Stimulated activated CD4-positive, alpha-beta T cell treated with anti-CD3 and anti-CD28 coated beads, Interleukin-15, amount 100 ng/mL, for 1 hour (primary cell): ENCODE data around the gene GPA33.
"Not testable (repeated sequence)": the region's sequence is repeated elsewhere in the genome, so short reads cannot be mapped to it uniquely, and the experiment has no call there.

Experiments
- DNase-seq, 2 donors: peaks; one replicate each; pipeline ENCODE4 v3.0.0-alpha.2; 2020; ENCODE audit warnings: low read depth in 1 of 2, low spot score in 1 of 2

The GPA33 gene

DNA sequence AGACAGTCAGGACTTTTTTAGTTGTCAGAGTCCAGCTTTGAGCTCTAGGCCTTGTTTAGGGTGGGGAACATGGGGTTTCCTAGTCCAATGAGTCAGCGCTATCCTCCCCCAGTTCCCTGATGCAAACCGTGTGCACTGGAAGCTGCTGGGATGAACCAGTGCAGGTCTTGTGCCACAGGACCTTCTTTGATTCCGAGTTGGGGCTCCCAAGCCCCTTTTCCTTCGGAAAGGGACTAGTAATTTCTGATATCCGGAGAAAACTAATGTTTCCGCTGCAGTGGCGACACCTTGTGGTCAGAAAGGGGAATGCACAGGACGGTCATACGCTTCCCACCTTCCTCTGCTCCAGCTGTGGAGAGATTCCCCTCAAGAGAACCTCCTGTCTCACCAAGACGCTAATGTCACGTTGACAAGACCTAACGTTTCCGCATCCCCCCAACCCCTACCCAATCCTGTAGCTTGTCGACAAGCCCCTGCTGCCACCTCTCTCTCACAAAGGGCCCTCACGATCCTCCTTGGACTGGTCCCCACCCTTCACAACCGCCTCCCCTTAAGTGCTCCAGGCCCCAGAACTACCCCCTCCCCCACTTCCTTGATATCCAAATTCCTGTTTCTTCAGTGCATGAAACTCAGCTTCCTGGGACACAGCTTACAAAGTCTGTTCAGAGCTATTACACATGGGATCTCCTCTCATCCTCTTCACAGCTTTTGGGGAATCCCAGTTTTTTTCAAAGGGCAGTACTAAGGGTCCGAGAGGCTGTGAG is 30.9 kb downstream of the GPA33 start:
- peak; percentile 37 to 62 for DNase-seq

DNA sequence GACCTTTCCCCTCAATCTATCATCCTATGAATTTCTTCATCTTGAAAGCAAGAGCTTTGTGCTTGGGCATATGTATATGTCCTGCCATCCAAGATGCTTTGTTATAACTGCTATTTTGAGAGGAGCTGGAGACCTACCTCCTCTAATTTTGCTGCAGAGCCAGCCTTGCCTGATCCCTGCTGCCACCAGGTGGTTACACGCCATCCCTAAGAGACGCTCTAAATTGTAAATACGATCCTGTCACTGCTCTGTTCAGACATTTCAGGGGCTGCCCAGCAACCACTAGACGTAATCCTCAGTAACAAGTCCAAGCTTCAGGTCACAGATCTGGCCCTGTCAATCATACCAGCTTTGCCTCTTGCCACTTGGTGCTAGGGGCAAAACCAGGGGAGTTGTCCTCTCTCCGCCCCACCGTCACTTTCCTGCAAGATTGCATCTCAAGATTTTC is 32.9 kb downstream of the GPA33 start:
- DNase-seq, result no peak

DNA sequence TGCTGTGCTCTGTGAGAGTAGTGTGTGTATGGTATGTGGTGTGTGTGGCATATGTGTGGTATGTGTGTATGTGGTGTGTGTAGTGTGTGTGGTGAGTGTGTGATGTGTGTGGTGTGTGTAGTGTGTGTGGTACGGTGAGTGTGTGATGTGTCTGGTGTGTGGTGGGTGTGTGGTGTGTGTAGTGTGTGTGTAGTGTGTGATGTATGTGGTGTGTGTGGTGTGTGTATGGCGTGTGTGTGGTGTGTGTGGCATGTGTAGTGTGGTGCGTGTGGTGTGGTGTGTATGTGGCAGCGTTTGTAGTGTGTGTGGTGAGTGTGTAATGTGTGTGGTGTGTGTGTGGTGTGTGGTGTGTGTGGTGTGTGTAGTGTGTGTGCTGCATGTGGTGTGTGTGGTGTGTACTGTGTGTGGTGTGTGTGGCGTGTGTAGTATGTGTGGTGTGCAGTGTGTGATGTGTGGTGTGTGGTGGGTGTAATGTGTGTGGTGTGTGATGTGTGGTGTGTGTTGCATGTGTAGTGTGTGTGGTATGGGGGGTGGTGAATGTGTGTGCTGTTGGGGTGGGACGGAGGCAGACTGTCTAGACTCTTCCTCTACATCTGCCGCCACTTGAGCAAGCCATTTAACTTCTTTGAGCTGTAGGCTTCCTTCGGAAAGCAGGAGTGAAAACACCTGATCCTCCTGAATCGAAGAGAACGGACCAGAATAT is 33.5 kb downstream of the GPA33 start:
- DNase-seq, result no peak

- DNase-seq, result no peak
These were observed 35.1 kb downstream of the GPA33 start for GRCh38 chr1:167054946-167055630.

GRCh38 chr1:167054531-167054930 is 35.6 kb downstream of the GPA33 start:
- no peak for DNase-seq

DNA sequence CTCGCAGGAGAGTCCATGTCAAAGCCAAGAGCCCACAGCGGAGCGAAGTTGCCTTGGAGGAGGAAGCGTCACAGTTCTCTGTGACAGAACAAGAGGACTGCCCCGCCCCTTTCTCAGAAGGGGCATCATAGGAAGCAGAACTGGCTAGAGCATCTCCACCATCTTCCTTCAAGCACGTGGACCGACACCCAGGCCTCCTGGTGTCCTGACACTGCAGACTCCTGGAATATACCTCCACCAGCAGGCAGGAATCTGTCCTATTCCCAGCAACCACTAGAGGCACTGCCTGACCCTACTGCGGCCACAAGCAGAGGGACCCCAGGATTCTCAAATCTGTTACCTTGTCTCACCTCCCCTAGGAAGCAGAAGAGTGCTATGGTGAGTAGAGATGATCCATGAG is 37.8 kb downstream of the GPA33 start:
- DNase-seq, result no peak

GRCh38 chr1:167051907-167052306 is 38.3 kb downstream of the GPA33 start:
- no peak for DNase-seq

DNA sequence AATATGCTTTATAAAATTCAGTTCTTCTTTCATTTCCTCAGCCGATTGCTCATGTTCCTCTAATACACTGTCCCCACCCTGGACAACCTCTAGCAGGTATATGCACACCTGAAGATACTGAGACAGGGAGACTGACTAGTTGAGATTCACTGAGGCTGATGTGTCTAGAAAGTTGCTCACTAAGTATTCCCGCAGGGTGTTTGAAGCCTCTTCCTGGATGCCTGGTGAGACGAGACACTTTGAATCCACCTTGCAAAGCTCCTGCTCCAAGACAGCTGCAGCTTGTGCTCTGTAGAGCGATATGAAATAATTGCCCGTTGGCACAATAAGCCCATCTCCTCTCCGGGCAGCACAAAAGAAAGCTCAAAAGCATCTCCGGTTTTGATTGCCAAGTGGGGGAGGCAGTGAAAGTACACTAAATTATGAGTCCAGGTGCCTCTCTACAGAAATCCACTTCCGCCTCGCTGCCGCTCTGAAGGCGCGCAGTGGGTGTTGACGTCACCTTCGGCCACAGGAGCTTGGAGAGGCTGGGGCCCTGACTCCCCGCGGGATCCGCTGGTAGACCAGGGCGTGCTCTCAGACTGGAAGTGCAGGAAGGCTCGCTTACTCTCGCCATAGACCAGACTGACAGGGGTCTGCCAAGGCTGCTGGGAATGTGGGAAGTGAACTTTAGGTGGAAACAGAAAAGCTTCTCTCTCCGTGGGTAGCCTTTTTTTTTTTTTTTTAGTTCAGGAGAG is 46.3 kb downstream of the GPA33 start:
- DNase-seq, result peak; percentile 10 to 35

DNA sequence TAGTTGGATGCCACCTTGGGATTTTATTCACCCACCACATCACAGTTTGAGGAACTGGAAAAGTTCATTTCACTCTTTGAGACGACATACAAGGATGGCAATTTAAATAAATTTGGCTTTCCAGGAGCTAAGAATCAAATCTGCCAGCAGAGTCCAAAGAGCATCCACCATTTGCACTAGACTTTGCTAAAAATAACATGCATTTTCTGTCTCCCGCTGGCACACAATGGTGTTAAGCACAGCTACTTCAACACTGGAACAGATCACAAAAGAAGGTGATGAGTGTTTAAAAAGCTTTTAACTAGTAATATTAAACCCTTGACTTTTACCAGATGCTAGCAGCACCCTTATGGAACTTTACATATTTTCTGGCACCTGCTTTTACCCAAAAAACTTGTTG is 56.5 kb downstream of the GPA33 start:
- DNase-seq, result no peak

- DNase-seq, result not testable (repeated sequence)
These were observed 60.6 kb downstream of the GPA33 start for GRCh38 chr1:167029553-167029952.

DNA sequence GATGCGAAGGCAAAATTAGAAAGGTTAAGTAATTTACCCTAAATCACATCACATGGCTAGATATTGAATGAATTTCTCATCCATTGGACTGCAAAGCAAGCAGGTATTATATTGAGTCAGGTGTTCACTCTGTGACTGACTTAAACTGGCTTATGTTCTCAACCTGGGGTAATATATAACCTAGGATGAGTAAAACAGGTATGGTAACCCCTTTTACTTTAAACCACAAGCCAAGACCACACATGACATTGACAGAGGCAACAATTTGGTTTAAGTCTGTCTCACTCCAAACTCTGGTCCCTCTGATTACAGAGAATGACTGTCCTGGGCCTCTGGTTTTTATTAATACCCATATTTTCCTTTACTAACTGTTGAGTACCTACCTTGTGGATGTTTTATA is 67.8 kb downstream of the GPA33 start:
- DNase-seq, result no peak

DNA sequence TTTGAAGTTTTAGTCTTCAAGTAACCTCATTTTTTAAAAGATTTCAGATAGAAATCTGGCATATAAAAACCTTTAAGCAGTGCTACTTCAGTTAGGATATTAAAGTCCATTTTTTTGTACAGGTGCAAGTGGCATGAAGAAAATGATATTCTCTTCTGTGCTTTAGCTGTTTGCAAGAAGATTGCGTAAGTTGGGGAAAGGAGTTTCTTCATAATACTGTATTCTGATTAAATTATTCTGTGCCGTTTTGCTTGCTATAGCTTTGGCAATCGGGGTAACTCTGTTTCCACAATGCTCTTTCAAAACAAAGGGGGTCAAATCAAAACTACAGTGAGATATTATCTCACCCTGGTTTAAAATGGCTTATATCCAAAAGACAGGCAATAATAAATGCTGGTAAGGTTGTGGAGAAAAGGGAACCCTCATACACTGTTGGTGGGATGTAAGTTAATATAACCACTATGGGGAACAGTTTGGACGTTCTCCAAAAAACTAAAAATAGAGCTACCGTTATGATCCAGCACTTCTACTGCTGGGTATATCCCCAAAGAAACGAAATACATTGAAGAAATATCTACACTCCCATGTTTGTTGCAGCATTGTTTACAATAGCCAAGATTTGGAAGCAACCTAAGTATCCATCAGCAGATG is 74.0 kb downstream of the GPA33 start:
- no peak for DNase-seq

DNA sequence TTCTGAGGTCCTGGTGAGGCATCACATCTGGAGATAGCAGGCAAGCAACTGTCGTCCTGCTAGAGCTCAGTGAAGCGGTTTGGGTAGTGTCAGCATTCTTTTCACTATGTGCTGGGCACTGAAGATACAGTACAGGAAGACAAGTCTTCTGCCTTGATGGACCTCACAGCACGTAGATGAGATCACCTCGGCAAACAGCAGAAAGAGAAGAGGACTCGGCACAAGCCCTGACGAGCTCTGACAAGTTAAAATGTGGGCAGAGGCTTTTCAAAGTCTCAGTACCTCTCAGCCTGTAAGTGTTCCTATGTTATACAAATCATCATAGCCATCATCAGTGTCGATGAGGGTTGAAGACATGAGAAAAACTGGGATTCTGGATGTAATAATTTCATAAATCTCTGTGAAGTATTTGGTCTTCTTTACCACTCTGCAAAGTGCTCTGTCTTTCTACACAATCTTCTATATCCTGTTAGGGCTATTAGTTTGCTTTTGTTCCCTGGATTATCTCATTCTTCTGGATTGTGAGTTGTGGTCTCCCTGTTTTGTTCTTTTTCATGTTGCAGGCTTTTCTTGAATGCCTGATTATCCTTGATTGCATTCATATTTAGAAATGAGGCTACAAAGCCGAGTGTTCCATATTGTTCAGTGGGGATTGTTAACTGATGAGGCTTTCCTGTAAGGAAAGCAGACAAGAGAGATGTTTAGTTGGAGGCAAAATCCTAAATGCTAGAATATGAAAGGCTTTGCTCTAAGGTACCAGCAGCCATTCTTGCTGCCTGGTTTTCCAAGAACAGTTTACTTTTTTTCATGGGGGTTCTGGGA is 76.9 kb downstream of the GPA33 start:
- DNase-seq, result no peak

GRCh38 chr1:167012570-167012969 is 77.6 kb downstream of the GPA33 start:
- no peak for DNase-seq

GRCh38 chr1:167011560-167012191 is 78.5 kb downstream of the GPA33 start:
- no peak for DNase-seq

- no peak for DNase-seq
These were observed 86.5 kb downstream of the GPA33 start for GRCh38 chr1:167003711-167004110.
